DLD1 (cell line): ENCODE measurements around the gene GHDC.
"Not testable (repeated sequence)": the region's sequence is repeated elsewhere in the genome, so short reads cannot be mapped to it uniquely, and the experiment has no call there.

Experiments
- in situ Hi-C: cut with HindIII; loops from 2 replicates; pipeline ENCODE4 v1.10.0; 2017; ENCODE audit warnings: low sequenced_read_pairs

The GHDC gene

DNA sequence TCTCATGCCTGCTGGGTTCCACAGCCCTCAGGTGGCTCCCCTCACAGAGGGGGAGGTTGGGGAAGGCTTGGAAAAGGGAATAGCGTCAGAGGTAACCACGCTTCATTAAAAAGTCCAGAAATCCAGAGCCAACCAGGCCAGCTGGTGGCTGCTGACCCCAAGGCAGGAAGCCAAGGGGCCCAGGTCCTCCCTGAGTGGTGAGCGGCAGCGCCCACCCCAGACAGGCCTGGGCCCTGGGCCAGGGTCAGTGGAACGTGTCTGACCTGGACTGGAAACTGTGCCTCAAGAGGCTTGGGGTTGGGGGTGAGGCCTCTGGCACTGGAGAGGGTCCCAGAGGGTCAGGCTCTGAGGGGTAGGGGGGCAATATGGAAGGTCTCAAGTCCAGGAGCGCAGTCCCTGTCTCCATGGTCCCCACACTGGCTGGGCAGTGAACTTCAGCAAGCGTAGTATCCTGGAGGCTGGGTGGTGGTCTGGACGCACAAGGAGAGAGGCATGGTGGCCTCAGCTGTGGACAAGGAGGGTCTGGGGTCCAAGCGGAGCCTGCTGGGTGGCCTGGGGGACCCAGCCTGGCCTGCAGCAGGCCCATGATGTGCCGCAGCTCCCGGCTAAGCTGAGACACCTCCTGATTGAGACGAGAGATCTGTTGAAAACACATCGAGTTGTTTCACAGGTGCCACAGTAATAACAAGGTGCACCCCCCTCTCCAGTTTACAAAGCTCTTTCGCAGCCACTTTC lies 34.3 kb downstream of the GHDC start:
- in situ Hi-C loops = no loop called here

DNA sequence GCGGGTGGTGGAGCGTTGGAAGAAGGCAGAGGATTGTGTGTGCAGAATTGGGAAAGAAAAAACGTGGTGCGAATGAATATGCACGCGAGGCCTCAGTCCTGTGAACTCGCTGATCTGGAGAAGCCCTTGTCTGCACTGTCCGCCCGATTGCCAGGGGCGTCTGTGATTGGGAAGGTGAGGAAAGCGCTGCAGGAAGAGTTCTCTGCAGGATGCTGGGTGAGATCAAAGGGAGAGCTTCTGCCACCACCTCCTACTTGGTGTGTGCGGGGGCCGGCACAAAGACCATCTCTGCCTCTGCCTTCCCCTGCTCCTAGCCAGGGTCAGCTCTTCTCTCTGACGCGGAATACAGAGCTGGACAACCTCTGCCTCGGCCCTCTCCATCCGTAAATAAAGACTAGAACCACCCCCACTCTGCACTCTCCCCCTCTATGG lies 38.7 kb downstream of the GHDC start:
- in situ Hi-C loops = no loop called here

DNA sequence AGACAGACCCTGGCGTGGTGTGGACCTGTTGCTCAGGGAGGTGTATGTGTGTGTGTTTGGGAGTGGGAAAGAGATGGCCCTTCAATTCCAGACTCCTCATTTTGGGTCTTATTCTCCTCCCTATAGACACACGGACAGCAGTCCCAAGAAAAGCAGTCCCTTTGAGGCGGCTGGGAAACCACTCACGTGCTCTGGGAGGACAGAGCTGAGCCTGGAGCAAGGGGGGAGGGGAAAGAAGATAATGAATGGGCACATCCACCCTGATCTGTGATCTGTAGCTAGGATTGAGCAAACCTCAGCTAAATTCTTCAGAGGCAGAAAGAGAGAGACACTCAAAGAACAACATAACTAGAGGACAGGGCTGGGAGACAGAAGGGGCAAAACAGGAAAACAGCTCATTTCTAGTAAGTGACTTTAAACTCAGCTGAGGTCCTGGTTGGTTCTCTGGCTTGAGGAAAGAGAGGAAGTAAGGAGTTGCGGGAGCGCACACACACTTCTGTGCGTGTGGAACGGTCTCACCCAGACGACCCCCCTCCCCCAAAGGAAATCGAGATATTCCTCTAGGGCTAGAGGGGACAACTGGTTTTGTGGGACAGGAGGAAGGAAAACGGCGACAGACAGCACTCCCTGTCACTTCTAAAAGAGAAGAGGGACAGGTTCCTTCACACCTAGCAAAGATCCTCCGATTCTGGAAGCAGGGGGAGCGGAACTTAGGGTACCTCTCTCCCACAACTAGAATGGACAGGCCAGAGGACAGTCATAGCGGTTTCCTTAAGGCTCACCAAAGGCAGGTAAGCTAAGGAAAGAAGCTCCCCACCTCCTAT lies 40.2 kb downstream of the GHDC start:
- in situ Hi-C loops = no loop called here

DNA sequence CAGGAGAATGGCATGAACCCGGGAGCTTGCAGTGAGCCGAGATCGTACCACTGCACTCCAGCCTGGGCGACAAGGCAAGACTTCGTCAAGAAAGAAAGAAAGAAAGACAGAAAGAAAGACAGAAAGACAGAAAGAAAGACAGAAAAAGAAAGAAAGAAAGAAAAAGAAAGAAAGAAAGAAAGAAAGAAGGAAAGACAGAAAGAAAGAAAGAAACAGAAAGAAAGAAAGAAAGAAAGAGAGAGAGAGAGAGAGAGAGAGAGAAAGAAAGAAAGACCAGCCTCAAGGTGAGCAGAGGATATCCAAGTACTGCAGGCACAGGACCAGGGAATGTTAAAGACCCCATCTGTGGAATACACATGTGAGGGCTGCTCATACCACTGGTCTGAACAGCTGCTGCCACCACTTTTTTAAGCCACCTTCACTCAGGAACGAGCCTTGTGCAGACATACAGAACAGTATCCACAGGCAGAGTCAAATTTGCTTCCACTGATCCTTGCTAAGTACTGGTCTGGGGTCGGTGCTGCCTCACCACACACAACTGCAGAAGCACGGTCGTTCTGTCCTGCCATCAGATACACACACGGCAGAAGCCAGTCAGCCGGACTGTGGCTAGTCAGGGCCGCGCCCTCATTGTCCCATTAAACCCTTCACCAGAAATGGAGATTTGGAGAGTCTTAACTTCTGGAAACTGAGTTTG lies 47.2 kb downstream of the GHDC start:
- in situ Hi-C loops = no loop called here

DNA sequence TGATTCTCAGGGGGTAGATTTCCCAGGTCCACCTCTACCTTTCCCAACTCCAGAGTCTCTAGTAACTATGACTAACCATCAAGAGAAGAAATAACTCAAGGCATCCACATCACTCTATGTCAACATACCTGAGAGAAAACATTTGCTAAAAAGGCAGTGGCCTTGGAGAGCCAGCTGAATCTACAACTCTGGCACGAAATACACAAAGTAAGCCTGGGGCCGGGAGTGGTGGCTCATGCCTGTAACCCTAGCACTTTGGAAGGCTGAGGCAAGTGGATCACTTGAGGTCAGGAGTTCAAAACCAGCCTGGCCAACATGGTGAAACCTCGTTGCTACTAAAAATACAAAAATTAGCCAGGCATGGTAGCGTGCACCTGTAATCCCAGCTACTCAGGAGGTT lies 51.2 kb downstream of the GHDC start:
- in situ Hi-C loops = not testable (repeated sequence)

DNA sequence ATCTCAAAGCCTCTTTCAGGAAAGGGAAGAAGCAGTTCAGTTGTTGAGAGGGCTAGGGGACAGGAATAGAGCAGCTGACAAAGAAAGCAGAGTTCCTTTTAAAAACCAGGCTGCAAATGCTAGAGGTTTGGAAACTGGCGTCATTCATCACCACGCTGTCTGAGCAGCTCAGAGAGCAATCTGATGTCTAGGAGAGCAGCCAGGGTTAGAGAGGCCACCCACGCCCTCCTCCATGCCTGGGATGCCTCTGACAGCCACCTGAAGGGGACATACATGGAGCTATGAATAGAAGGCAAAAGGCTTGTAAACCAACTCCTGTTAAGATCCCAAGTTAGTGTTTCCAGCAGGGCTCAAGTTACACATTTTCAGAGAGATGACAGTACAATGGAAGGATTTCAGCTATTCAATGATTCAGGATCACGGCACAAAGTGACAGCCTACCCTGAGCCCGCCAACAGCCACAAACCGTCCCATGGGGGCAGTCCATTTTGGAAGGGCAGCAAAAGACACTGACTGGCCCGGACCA lies 51.9 kb downstream of the GHDC start:
- in situ Hi-C loops = no loop called here

DNA sequence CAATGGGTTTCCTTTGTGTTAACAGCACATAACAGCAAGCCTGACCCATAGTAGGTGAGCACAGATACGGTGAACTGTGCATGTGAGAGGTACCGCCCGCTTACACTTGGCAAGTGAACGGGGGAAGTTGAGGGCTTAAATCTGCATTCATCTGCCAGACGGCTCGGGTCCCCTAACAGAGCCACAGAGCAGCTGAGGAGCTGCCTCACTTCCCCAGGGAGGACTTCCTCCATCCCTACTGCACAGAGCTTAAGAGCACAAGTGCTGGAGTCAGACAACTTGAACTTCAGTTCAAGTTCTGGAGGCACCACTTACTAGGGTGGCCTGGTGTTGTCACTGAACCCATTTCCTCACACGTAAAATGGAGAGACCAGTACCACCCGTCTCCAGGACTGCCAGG lies 52.9 kb downstream of the GHDC start:
- in situ Hi-C loops = no loop called here

DNA sequence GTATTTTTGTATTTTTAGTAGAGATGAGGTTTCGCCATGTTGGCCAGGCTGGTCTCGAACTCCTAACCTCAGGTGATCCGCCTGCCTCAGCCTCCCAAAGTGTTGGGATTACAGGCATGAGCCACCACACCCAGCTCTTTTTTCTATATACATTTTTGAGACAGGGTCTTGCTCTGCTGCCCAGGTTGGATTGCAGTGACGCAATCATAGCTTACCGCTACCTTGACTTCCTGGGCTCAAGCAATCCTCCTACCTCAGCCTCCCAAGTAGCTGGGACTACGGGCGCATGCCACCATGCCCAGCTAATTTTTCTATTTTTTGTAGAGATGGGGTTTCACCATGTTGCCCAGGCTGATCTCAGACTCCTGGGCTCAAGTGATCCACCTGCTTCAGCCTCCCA lies 53.6 kb downstream of the GHDC start:
- in situ Hi-C loops = not testable (repeated sequence)
